HepG2 (cell line): ENCODE results near the gene KRT16. TPM values are rescaled to one million over a fixed set of nuclear protein-coding genes. Genes with fewer than 3 reads are reported as not detected.

Experiments
- ATAC-seq: fragments of 200-7000 bp; cut with Tn5 transposase; 3 replicates; pipeline ENCODE4 v1.9.1; 2020; ENCODE audit warnings: mild to moderate bottlenecking, moderate library complexity
- BruUV-seq: library from RNA; stranded (reverse); fragments of 400-500 nt; replicated peaks from 2 replicates; lab custom pipeline; 2021; lab: Mats Ljungman, UMichigan
- CTCF ChIA-PET: fragments of 300-600 bp; formaldehyde crosslinking; extraction: SDS; loops from one replicate; lab custom pipeline; 2021; ENCODE audit warnings: low total read pairs, inconsistent platforms, low intra/inter-chr PET ratio; lab: Yijun Ruan, JAX
- POLR2A ChIA-PET: fragments of 350-600 bp; sonication (Branson Sonifier 250); formaldehyde crosslinking; loops from one replicate; lab custom pipeline; 2020; ENCODE audit warnings: antibody characterized with exemption, inconsistent platforms; lab: Yijun Ruan, JAX
- DNase-seq: peaks from one replicate; pipeline ENCODE4 v3.0.0-alpha.2; 2015; ENCODE audit warnings: low spot score
- FAIRE-seq: peaks from 3 replicates; lab custom pipeline; 2011; peaks lifted over from hg19 to GRCh38; lab: Jason Lieb, UNC
- H2AFZ ChIP-seq: one replicate; pipeline ENCODE4 v1.6.1; 2011; ENCODE audit warnings: low read length, inconsistent platforms
- H3K27ac ChIP-seq: fragments of 300-600 bp; 3 replicates; pipeline ENCODE4 v1.8.0; 2011; ENCODE audit warnings: mixed run types, mild to moderate bottlenecking, mixed read lengths, low read length, inconsistent platforms; ENCODE audit not compliant: insufficient read depth; ENCODE audit errors: extremely low read length
- H3K27me3 ChIP-seq, 2 experiments: fragments of 200-600 bp in 1 of 2; 2 replicates in 1 of 2; 3 replicates in 1 of 2; pipeline versions ENCODE4 v1.6.0 to v1.8.0; 2011; ENCODE audit warnings: low read length in 2 of 2, mild to moderate bottlenecking in 2 of 2, moderate library complexity in 2 of 2, inconsistent platforms in 1 of 2; ENCODE audit not compliant: insufficient read depth in 2 of 2, control insufficient read depth in 1 of 2
- H3K36me3 ChIP-seq, 2 experiments: fragments of 200-600 bp in 1 of 2; replicated peaks in 1 of 2; 2 replicates in 1 of 2; 3 replicates in 1 of 2; pipeline versions ENCODE4 v1.5.1 to v1.8.0; 2011; ENCODE audit warnings: low read length in 2 of 2, inconsistent platforms in 1 of 2; ENCODE audit not compliant: insufficient read depth in 2 of 2, control insufficient read depth in 1 of 2
- H3K4me1 ChIP-seq: 2 replicates; pipeline ENCODE4 v1.5.1; 2012; ENCODE audit warnings: low read length, inconsistent platforms; ENCODE audit not compliant: insufficient read depth
- H3K4me2 ChIP-seq: 2 replicates; pipeline ENCODE4 v1.6.0; 2011; ENCODE audit warnings: low read depth, low read length, inconsistent platforms
- H3K4me3 ChIP-seq, 3 experiments: fragments of 200-600 bp in 1 of 3; sonication (generic), shearing (Covaris generic) in 1 of 3; replicated peaks in 1 of 3; 2 replicates each; pipeline ENCODE4 v1.5.1; 2011 to 2016; ENCODE audit warnings: low read length in 3 of 3, inconsistent platforms in 2 of 3, low read depth in 2 of 3, mild to moderate bottlenecking in 2 of 3, control low read depth in 1 of 3, mixed read lengths in 1 of 3; ENCODE audit not compliant: insufficient read depth in 1 of 3
- H3K79me2 ChIP-seq: one replicate; pipeline ENCODE4 v1.6.1; 2011; ENCODE audit warnings: low read length, inconsistent platforms; ENCODE audit not compliant: insufficient read depth
- H3K9ac ChIP-seq: 2 replicates; pipeline ENCODE4 v1.6.0; 2011; ENCODE audit warnings: mild to moderate bottlenecking, low read depth, low read length, inconsistent platforms; ENCODE audit not compliant: insufficient read depth
- H3K9me3 ChIP-seq: 2 replicates; pipeline ENCODE4 v1.5.1; 2012; ENCODE audit warnings: mild to moderate bottlenecking, low read length
- H4K20me1 ChIP-seq: 2 replicates; pipeline ENCODE4 v1.6.0; 2011; ENCODE audit warnings: inconsistent platforms, mild to moderate bottlenecking, low read length, moderate library complexity; ENCODE audit not compliant: insufficient read depth
- CREB1 ChIP-seq, 2 experiments: fragments of 450-650 bp in 1 of 2; IDR thresholded peaks; 2 replicates each; pipeline ENCODE4 v1.6.1; 2016 to 2017; ENCODE audit warnings: control low read depth in 1 of 2, mild to moderate bottlenecking in 1 of 2, missing compliant biosample characterization in 1 of 2, missing genetic modification characterization in 1 of 2
- DMAP1 ChIP-seq: IDR thresholded peaks from 2 replicates; pipeline ENCODE4 v1.6.1; 2016
- DRAP1 ChIP-seq: IDR thresholded peaks from 2 replicates; pipeline ENCODE4 v1.6.1; 2016; ENCODE audit warnings: missing genetic modification reagents, missing compliant biosample characterization
- HINFP ChIP-seq: sonication (generic); formaldehyde crosslinking; IDR thresholded peaks from 2 replicates; pipeline ENCODE4 v1.4.0; 2020; ENCODE audit warnings: low read depth, mild to moderate bottlenecking, missing genetic modification reagents
- HNF1B ChIP-seq: sonication (generic); formaldehyde crosslinking; IDR thresholded peaks from 2 replicates; pipeline ENCODE4 v1.5.1; 2020; ENCODE audit warnings: mild to moderate bottlenecking, moderate library complexity, missing genetic modification reagents
- HNF4A ChIP-seq: sonication (generic); formaldehyde crosslinking; IDR thresholded peaks from 2 replicates; pipeline ENCODE4 v1.4.0; 2020; ENCODE audit warnings: missing genetic modification reagents
- RCOR2 ChIP-seq: IDR thresholded peaks from 2 replicates; pipeline ENCODE4 v1.6.1; 2016; ENCODE audit warnings: missing biosample characterization, missing genetic modification reagents
- ZNF484 ChIP-seq: sonication (generic); formaldehyde crosslinking; IDR thresholded peaks from 2 replicates; pipeline ENCODE4 v1.5.1; 2020; ENCODE audit warnings: mild to moderate bottlenecking, low read depth, missing genetic modification reagents, borderline replicate concordance
- ZNF883 ChIP-seq: sonication (generic); formaldehyde crosslinking; IDR thresholded peaks from 2 replicates; pipeline ENCODE4 v1.5.1; 2020; ENCODE audit warnings: mild to moderate bottlenecking, missing genetic modification reagents; ENCODE audit errors: not compliant biosample characterization
- WGBS: methylation state at CpG from one replicate; pipeline ENCODE4 v1.1.6; 2017; ENCODE audit warnings: low lambda C conversion rate; 5-methylcytosine and 5-hydroxymethylcytosine counted together
- in situ Hi-C: cut with HindIII; loops from 2 replicates; pipeline ENCODE4 v1.10.0; 2017; ENCODE audit warnings: low pct_unique_long_range_greater_than_20kb; ENCODE audit not compliant: extremely low pct_ligation_motif_present
- intact Hi-C: fragments of 100-400 bp; cut with micrococcal nuclease; formaldehyde crosslinking; loops from one replicate; pipeline ENCODE4 v1.10.0; 2022; ENCODE audit not compliant: unreplicated experiment
- polyA plus RNA-seq, 8 experiments: library from polyadenylated mRNA; depleted of rRNA in 3 of 8; stranded (reverse) in 7 of 8; unstranded in 1 of 8; fragments of >200 nt; fragmentation: Illumina TruSeq in 4 of 8; extraction: Trizol in 4 of 8; gene quantifications; 2 replicates each; pipeline versions ENCODE4 v1.2.1 to v1.2.3, GENCODE V29; 2011 to 2016; ENCODE audit warnings: low read depth in 4 of 8, missing spikeins in 1 of 8, mixed read lengths in 1 of 8; ENCODE audit not compliant: insufficient read depth in 1 of 8
- total RNA-seq, 5 experiments: library from RNA; depleted of rRNA; stranded (reverse); fragments of >200 nt; fragmentation: Illumina TruSeq; extraction: Trizol; gene quantifications; 2 replicates each; pipeline ENCODE4 v1.2.3, GENCODE V29; 2016; ENCODE audit warnings: low read depth in 1 of 5
- TF ChIP-seq, protein P1 (sequence below): conservative IDR thresholded peaks from 2 replicates; pipeline ENCODE4 v1.6.1; 2018; ENCODE audit warnings: missing genetic modification reagents
- TF ChIP-seq, protein P2 (sequence below): sonication (generic); formaldehyde crosslinking; IDR thresholded peaks from 2 replicates; pipeline ENCODE4 v1.4.0; 2020; ENCODE audit warnings: missing genetic modification reagents, borderline replicate concordance

KRT16 gene
- total and polyA plus RNA-seq, 2 of the 13 experiments (the other 11 are each of a cell fraction or from before 2014, with no cell fraction given) = not detected

GRCh38 chr17:41631025-41631897 lies 18.7 kb upstream of the KRT16 start:
- no peak overlapping the region for H3K27ac ChIP-seq
- WGBS = 38% methylated on average over 7 of the region's 8 CpGs

More at GRCh38 chr17:41631025-41631897, 18.7 kb upstream of the KRT16 start:
- in situ Hi-C loops = no loop called here
- no peak overlapping the region for H2AFZ ChIP-seq
- ATAC-seq (no peak), FAIRE-seq (no peak), DNase-seq (no peak)
- H3K4me3 ChIP-seq = no peak overlapping the region
- peaks cover 19% of the 10 kb centered on the region for H3K4me1 ChIP-seq
- H4K20me1 ChIP-seq = no peaks in the 10 kb centered on the region
- no peak overlapping the region for H3K9ac ChIP-seq
- H3K9me3 ChIP-seq = no peaks in the 10 kb centered on the region
- no peaks in the 10 kb centered on the region for H3K79me2 ChIP-seq
- no peak overlapping the region for H3K4me2 ChIP-seq
- ChIA-PET POLR2A (no interaction called here), CTCF (no interaction called here)
- TF ChIP-seq DRAP1 (CRISPR knock-in tag) (no peak), HINFP (CRISPR knock-in tag) (no peak), RCOR2 (CRISPR knock-in tag) (no peak), HNF1B (no peak), ZNF484 (no peak), HNF4A (CRISPR knock-in tag) (no peak), ZNF883 (CRISPR knock-in tag) (no peak), DMAP1 (CRISPR knock-in tag) (no peak), CREB1 (IDR thresholded peaks at IDR 0.05) (no peak), CREB1 (CRISPR knock-in tag; IDR thresholded peaks at IDR 0.05) (no peak)
- TF ChIP-seq, protein P1, sequence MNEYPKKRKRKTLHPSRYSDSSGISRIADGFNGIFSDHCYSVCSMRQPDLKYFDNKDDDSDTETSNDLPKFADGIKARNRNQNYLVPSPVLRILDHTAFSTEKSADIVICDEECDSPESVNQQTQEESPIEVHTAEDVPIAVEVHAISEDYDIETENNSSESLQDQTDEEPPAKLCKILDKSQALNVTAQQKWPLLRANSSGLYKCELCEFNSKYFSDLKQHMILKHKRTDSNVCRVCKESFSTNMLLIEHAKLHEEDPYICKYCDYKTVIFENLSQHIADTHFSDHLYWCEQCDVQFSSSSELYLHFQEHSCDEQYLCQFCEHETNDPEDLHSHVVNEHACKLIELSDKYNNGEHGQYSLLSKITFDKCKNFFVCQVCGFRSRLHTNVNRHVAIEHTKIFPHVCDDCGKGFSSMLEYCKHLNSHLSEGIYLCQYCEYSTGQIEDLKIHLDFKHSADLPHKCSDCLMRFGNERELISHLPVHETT (CRISPR knock-in tag) = no peak
- TF ChIP-seq, protein P2, sequence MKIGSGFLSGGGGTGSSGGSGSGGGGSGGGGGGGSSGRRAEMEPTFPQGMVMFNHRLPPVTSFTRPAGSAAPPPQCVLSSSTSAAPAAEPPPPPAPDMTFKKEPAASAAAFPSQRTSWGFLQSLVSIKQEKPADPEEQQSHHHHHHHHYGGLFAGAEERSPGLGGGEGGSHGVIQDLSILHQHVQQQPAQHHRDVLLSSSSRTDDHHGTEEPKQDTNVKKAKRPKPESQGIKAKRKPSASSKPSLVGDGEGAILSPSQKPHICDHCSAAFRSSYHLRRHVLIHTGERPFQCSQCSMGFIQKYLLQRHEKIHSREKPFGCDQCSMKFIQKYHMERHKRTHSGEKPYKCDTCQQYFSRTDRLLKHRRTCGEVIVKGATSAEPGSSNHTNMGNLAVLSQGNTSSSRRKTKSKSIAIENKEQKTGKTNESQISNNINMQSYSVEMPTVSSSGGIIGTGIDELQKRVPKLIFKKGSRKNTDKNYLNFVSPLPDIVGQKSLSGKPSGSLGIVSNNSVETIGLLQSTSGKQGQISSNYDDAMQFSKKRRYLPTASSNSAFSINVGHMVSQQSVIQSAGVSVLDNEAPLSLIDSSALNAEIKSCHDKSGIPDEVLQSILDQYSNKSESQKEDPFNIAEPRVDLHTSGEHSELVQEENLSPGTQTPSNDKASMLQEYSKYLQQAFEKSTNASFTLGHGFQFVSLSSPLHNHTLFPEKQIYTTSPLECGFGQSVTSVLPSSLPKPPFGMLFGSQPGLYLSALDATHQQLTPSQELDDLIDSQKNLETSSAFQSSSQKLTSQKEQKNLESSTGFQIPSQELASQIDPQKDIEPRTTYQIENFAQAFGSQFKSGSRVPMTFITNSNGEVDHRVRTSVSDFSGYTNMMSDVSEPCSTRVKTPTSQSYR (CRISPR knock-in tag) = no peak
- no TSS peak for BruUV-seq
- intact Hi-C loops = no loop called here
- H3K36me3 ChIP-seq = no peaks in the 10 kb centered on the region
- H3K27me3 ChIP-seq = peaks cover 2 to 27% of the 10 kb centered on the region in 2 experiments; a peak in 4 of 5 replicates
